ENCODE data around the gene PQBP1. TPM values are rescaled to one million over a fixed set of nuclear protein-coding genes. Genes with fewer than 3 reads are reported as not detected.
A peak's percentile ranks its signal among the peaks of the same experiment; 100 is the strongest.

PQBP1 gene
- total RNA-seq, 1 donor from 2014 or later, result 14.8 TPM

DNA sequence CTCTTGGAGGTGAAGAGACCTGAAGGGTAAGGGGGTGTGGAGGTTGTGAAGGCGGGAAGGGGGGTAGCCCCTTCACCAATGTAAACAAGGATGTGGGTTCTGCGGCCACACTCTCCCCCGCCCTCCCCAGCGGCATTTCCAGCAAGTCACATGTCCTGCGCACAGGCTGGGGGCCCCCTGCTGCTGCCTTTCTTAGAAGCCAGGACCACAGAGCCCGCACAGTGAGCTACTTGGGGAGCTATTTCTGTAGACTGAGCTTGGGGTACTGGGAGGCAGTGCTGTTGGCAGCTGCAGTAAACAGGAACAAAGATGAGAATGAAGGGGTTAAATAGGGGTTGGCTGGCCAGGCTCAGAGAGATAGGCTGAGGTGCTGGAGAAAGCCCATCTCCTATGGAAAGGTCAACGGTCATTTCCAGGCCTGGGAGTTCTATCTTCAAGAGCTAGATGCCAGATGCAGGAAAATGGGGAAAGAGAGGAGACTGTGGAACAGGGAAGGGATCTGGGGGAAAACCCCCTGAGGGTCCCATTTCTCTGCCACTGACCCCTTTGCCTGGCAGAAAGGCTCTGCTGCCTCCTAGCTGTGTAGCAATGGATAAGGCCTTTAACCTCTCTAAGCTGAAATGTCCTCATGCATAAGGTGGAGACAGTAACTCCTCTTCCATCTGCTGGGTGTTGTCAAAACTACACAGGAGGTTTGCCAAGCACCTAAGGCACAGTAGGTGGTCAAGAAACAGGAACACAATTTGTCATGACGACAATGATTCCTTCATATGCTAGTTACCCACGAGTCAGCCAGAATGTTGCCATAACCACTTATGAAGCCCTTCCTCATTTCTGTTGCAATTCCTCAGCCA, 39.6 kb downstream of the PQBP1 start:
- peaks cover 2 to 16% of the 10 kb centered on the region in 2 donors for H3K36me3 ChIP-seq
- TF ChIP-seq, protein P1, sequence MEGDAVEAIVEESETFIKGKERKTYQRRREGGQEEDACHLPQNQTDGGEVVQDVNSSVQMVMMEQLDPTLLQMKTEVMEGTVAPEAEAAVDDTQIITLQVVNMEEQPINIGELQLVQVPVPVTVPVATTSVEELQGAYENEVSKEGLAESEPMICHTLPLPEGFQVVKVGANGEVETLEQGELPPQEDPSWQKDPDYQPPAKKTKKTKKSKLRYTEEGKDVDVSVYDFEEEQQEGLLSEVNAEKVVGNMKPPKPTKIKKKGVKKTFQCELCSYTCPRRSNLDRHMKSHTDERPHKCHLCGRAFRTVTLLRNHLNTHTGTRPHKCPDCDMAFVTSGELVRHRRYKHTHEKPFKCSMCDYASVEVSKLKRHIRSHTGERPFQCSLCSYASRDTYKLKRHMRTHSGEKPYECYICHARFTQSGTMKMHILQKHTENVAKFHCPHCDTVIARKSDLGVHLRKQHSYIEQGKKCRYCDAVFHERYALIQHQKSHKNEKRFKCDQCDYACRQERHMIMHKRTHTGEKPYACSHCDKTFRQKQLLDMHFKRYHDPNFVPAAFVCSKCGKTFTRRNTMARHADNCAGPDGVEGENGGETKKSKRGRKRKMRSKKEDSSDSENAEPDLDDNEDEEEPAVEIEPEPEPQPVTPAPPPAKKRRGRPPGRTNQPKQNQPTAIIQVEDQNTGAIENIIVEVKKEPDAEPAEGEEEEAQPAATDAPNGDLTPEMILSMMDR (IDR thresholded peaks at IDR 0.05), result no peak
- intact Hi-C loops (cut with DNase I), result no loop called here
- no peaks in the 10 kb centered on the region for H3K4me1 ChIP-seq
- DNase-seq (ENCODE audit: low spot score in 2 of 2), result peak; percentile 32 to 72
- no peaks in the 10 kb centered on the region for H3K9me3 ChIP-seq
- no peak overlapping the region for H3K27ac ChIP-seq
- no peaks in the 10 kb centered on the region for H3K27me3 ChIP-seq
- H3K4me3 ChIP-seq, result no peak overlapping the region

DNA sequence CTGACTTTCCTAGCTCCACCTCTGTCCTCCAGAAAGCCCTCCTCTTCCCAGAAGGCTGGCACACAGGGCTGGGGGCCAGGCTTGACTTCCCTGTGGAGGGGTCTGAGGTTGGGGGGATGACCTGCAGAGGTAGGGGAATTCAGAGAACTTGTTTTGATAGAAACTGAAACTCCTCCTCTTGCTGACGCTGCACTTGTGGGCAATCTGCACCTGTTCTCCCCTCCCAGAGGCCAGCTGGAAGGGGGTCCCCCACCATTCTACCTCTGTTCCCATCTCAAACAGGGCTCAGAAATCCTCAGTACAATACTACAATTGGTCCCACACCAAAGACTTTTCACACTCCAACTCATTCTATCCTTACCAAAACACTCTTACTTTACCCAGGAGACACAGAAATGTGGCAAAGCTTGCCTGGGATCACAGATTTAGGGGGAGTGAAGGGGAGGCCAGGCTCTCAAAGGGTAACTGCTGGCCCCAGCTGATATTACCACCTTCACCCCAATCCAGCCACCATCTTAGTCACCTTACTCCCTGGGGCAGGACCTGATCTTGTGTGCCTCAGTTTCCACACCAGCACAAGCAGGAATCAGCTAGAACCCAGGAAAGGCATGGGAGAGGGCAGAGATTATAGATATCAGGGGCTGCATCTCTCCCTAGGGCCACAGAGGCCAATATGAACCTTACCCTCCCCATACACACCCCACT, 41.1 kb downstream of the PQBP1 start:
- intact Hi-C loops (cut with DNase I), result no loop called here
- no peaks in the 10 kb centered on the region for H3K27me3 ChIP-seq
- peaks cover 0 to 7% of the 10 kb centered on the region in 2 donors for H3K36me3 ChIP-seq
- H3K27ac ChIP-seq, result no peak overlapping the region
- H3K4me1 ChIP-seq, result no peaks in the 10 kb centered on the region
- no peaks in the 10 kb centered on the region for H3K9me3 ChIP-seq
- DNase-seq (ENCODE audit: low spot score in 2 of 2), result no peak
- no peak overlapping the region for H3K4me3 ChIP-seq
- TF ChIP-seq, protein P1 (IDR thresholded peaks at IDR 0.05), result no peak

DNA sequence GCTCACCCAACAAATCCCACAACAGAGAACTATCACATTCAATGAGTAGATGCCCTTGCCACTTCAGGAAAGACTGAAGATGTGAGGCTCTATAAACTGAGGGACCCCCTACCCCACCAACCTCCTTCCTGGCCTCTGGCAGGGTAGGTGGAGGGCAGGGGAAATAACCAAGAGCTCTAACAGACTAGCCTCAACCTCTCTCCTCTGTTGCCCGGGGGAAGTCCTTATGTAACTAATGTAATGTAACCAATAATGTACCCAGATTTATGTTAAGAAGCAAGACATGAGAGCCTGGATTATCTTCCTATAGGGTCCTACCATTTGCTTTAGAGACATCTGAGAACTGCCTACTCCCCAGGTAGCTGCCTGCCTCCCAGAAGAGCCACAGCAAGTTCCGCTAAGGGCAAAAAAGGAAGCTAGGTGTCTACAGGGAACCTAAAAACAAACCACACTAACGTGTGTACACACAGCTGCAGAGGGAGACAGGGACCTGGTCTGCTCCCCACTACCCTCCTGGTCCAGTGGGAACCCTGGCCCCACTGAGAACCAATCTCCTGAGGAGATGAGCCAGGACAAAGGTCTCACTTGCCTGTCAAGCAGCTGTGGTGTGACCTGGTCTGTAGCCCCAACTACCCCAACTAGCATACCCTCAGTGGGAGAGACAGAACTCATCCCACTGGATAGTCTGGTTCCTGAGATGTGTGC, 41.9 kb downstream of the PQBP1 start:
- Histone ChIP-seq H3K4me3 (no peak overlapping the region), H3K27ac (no peak overlapping the region), H3K36me3 (peaks cover 0 to 4% of the 10 kb centered on the region in 2 donors), H3K27me3 (no peaks in the 10 kb centered on the region), H3K4me1 (no peaks in the 10 kb centered on the region), H3K9me3 (no peaks in the 10 kb centered on the region)
- DNase-seq (ENCODE audit: low spot score in 2 of 2), result no peak
- intact Hi-C loops (cut with DNase I), result no loop called here
- TF ChIP-seq, protein P1 (IDR thresholded peaks at IDR 0.05), result no peak

DNA sequence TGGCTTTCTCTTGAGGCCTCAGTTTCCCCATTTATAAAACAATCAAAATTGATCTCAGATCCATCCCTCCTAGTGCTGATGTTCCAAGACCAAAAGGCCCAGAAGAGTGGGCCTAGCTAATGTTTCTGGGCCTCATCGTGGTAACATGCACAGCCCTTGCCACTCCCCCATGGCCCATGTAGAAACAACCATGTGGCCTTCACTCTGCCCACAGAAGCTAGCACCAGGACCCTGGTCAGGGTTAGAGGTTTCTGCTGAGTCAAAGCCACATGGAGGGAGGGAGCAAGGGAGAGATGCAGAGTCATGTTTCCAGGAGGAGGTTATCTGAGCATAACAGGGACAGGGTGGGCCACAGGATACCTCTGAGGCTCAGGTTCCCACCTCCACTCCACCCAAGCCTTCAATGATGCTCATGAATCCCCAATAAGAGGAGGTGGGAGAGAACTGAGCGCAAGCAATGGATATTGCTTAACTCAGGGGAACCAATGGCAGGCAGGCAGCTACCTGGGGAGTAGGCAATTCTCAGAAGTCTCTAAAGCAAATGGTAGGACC, 42.8 kb downstream of the PQBP1 start:
- Histone ChIP-seq H3K36me3 (peaks cover 0 to 1% of the 10 kb centered on the region in 2 donors), H3K9me3 (no peaks in the 10 kb centered on the region), H3K27ac (no peak overlapping the region), H3K27me3 (no peaks in the 10 kb centered on the region), H3K4me1 (no peaks in the 10 kb centered on the region), H3K4me3 (no peak overlapping the region)
- intact Hi-C loops (cut with DNase I), result no loop called here
- TF ChIP-seq, protein P1 (IDR thresholded peaks at IDR 0.05), result no peak
- no peak for DNase-seq (ENCODE audit: low spot score in 2 of 2)

DNA sequence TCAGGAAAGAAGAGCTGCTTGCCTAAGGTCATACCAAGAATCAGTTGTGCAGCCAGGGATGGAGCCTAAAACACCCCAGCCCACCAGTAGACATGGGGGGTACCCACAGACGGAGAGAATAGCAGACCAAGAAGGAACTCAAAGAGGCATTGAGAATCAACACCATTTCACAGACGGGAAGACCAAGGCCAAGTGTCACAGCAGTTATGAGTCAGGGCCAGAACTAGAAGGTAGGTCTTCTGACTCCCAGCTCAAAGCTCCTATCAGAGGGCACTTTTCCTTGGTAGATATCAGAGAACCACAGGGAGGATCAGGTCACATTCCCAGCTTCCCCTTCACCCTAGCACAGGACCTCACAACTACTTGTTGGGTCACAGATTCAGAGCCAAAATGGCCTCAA, 45.2 kb downstream of the PQBP1 start:
- H3K36me3 ChIP-seq, result no peaks in the 10 kb centered on the region
- no peak overlapping the region for H3K4me3 ChIP-seq
- H3K27me3 ChIP-seq, result no peaks in the 10 kb centered on the region
- no peak overlapping the region for H3K27ac ChIP-seq
- no peaks in the 10 kb centered on the region for H3K4me1 ChIP-seq
- no peaks in the 10 kb centered on the region for H3K9me3 ChIP-seq
- intact Hi-C loops (cut with DNase I), result no loop called here
- DNase-seq (ENCODE audit: low spot score in 2 of 2), result no peak
- TF ChIP-seq, protein P1 (IDR thresholded peaks at IDR 0.05), result no peak
